AG04449 (cell line): Measurements from ENCODE around the gene HLA-DOA.

Experiments
- CTCF ChIA-PET: fragments of 350-600 bp; formaldehyde crosslinking; extraction: SDS; loops from one replicate; lab custom pipeline; 2021; ENCODE audit warnings: antibody characterized with exemption; lab: Yijun Ruan, JAX
- POLR2A ChIA-PET: fragments of 400-600, 350-600 bp; formaldehyde crosslinking; extraction: SDS; loops from one replicate; lab custom pipeline; 2020; ENCODE audit warnings: antibody characterized with exemption, inconsistent platforms; lab: Yijun Ruan, JAX
- DNase-seq: peaks from one replicate; pipeline ENCODE4 v3.0.0-alpha.2; 2010; ENCODE audit warnings: low read depth, low spot score
- H3K4me3 ChIP-seq: 2 replicates; pipeline ENCODE4 v1.5.1; 2011; ENCODE audit warnings: low read depth, mild to moderate bottlenecking, control low read depth, low read length
- TF ChIP-seq, protein P1 (sequence below): IDR thresholded peaks from one replicate; pipeline ENCODE4 v1.5.1; 2011; ENCODE audit warnings: mild to moderate bottlenecking, moderate library complexity, low read length, control low read depth, inconsistent platforms; ENCODE audit not compliant: insufficient read depth; ENCODE audit errors: missing control alignments

The HLA-DOA gene

GRCh38 chr6:33008944-33009861, at the start of gene HLA-DOA:
TSS of gene HLA-DOA (minus strand) at chr6:33009591.
- POLR2A ChIA-PET = no interaction called here

GRCh38 chr6:33057222-33058150, 48.1 kb upstream of the HLA-DOA start:
- TF ChIP-seq, protein P1, sequence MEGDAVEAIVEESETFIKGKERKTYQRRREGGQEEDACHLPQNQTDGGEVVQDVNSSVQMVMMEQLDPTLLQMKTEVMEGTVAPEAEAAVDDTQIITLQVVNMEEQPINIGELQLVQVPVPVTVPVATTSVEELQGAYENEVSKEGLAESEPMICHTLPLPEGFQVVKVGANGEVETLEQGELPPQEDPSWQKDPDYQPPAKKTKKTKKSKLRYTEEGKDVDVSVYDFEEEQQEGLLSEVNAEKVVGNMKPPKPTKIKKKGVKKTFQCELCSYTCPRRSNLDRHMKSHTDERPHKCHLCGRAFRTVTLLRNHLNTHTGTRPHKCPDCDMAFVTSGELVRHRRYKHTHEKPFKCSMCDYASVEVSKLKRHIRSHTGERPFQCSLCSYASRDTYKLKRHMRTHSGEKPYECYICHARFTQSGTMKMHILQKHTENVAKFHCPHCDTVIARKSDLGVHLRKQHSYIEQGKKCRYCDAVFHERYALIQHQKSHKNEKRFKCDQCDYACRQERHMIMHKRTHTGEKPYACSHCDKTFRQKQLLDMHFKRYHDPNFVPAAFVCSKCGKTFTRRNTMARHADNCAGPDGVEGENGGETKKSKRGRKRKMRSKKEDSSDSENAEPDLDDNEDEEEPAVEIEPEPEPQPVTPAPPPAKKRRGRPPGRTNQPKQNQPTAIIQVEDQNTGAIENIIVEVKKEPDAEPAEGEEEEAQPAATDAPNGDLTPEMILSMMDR = no peak
- H3K4me3 ChIP-seq = no peak overlapping the region
- ChIA-PET POLR2A (no interaction called here), CTCF (interaction anchor here (0.9 to 1.5 kb wide), 2 partner anchors 10 to 124 kb away, joined by 3 read pairs; no protein-coding TSS in a partner anchor)
- DNase-seq = no peak

More at GRCh38 chr6:33008944-33009861, at the start of gene HLA-DOA:
- H3K4me3 ChIP-seq = no peak within 1 kb of the TSS
- TF ChIP-seq, protein P1 = no peak
- CTCF ChIA-PET = interaction anchor here (1.3 to 1.8 kb wide), 3 partner anchors 10 to 237 kb away, joined by 6 to 9 read pairs (median 7); no protein-coding TSS in a partner anchor
- DNase-seq = no peak

- TF ChIP-seq, protein P1 = no peak
- ChIA-PET CTCF (no interaction called here), POLR2A (no interaction called here)
- no peak overlapping the region for H3K4me3 ChIP-seq
- DNase-seq = no peak
Measured at GRCh38 chr6:33053230-33053629, 43.8 kb upstream of the HLA-DOA start.

GRCh38 chr6:33052627-33053026, 43.2 kb upstream of the HLA-DOA start:
- DNase-seq = no peak
- TF ChIP-seq, protein P1 = no peak
- no peak overlapping the region for H3K4me3 ChIP-seq
- ChIA-PET POLR2A (no interaction called here), CTCF (interaction anchor here (0.6 to 1.1 kb wide), 2 partner anchors 30 to 185 kb away, joined by 3 to 4 read pairs; no protein-coding TSS in a partner anchor)

DNA sequence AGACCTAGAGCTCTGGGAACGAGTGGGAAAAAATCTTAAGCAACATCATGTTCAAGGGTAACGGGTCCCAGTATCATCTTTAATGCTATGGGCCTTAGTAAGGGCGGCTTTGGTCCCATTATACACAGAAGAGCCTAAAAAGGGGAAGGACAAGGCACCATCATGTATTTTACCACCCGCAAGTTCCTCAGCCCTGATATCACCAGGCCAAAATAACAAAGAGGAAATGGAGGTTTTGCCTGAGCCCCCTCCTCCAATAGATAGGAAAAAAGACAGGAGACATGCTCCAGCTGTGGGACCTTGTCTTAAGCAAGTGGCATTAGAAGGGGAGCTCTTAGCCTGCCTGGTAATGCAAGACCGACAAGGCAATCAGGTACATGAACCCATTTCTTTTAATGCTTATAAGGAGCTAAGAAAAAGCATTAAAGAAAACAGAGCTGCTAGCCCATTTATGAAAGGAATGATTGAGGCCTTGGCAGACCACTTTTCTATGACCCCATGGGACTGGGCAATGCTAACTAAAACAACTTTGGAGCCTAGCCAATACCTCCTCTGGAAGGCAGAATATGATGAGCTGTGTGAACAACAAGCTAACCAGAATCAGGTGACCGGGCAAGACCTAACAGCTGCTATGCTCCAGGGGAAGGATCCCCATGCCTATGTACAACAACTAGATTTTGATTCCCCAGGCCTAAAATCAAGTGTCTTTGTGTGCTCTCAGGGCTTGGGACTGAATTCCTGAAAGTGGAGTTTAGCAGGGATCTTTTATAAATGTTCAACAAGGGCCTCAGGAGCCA, 40.8 kb upstream of the HLA-DOA start:
- TF ChIP-seq, protein P1 = no peak
- ChIA-PET CTCF (no interaction called here), POLR2A (no interaction called here)
- H3K4me3 ChIP-seq = no peak overlapping the region
- DNase-seq = no peak
